Measurements from ENCODE around the gene KCMF1.

Gene KCMF1

GRCh38 chr2:85078536-85078935 lies 107.6 kb downstream of the KCMF1 start:
- no peak for DNase-seq (ENCODE audit: low read depth)

GRCh38 chr2:85083092-85083491 lies 112.1 kb downstream of the KCMF1 start:
- DNase-seq (ENCODE audit: low read depth), result no peak

GRCh38 chr2:85085563-85085962 lies 114.6 kb downstream of the KCMF1 start:
- DNase-seq (ENCODE audit: low read depth), result no peak

- no peak for DNase-seq (ENCODE audit: low read depth)
These were observed 116.6 kb downstream of the KCMF1 start for GRCh38 chr2:85087541-85087940.

GRCh38 chr2:85088921-85089320 lies 118.0 kb downstream of the KCMF1 start:
- no peak for DNase-seq (ENCODE audit: low read depth)

GRCh38 chr2:85089585-85089984 lies 118.6 kb downstream of the KCMF1 start:
- DNase-seq (ENCODE audit: low read depth), result no peak

- DNase-seq (ENCODE audit: low read depth), result no peak
These were observed 120.9 kb downstream of the KCMF1 start for GRCh38 chr2:85091838-85092237.

GRCh38 chr2:85095094-85095493 lies 124.1 kb downstream of the KCMF1 start:
- no peak for DNase-seq (ENCODE audit: low read depth)

GRCh38 chr2:85096616-85097015 lies 125.7 kb downstream of the KCMF1 start:
- DNase-seq (ENCODE audit: low read depth), result no peak

GRCh38 chr2:85104228-85104627 lies 133.3 kb downstream of the KCMF1 start:
- DNase-seq (ENCODE audit: low read depth), result no peak

- DNase-seq (ENCODE audit: low read depth), result no peak
These were observed 135.7 kb downstream of the KCMF1 start for GRCh38 chr2:85106489-85107180.
